Esophagus squamous epithelium (tissue), 5 donors: ENCODE results near the gene PROKR2. TPM values are rescaled to one million over a fixed set of nuclear protein-coding genes. Genes with fewer than 3 reads are reported as not detected.

Experiments
- DNase-seq: peaks from one replicate; lab custom pipeline; 2025; lab: John Stamatoyannopoulos, UW
- H3K27ac ChIP-seq, 4 donors: fragments of 200-600 bp; sonication (generic); one replicate each; pipeline ENCODE4 v1.5.1; 2016 to 2019; ENCODE audit warnings: mild to moderate bottlenecking in 1 of 4
- H3K27me3 ChIP-seq, 4 donors: fragments of 200-600 bp; sonication (generic); 1 replicate in 3 of 4; 2 replicates in 1 of 4; pipeline versions ENCODE4 v1.5.1 to v1.6.0; 2017 to 2021; ENCODE audit warnings: antibody characterized with exemption in 1 of 4
- H3K36me3 ChIP-seq, 3 donors: fragments of 200-600 bp; sonication (generic); one replicate each; pipeline ENCODE4 v1.5.1; 2016 to 2019
- H3K4me1 ChIP-seq, 3 donors: fragments of 200-600 bp; sonication (generic); one replicate each; pipeline ENCODE4 v1.5.1; 2017 to 2019
- H3K4me3 ChIP-seq, 4 donors: fragments of 200-600 bp; sonication (generic); 1 replicate in 3 of 4; 2 replicates in 1 of 4; pipeline ENCODE4 v1.5.1; 2016 to 2019; ENCODE audit warnings: mild to moderate bottlenecking in 2 of 4, moderate library complexity in 1 of 4
- H3K9me3 ChIP-seq, 3 donors: fragments of 200-600 bp; sonication (generic); one replicate each; pipeline ENCODE4 v1.5.1; 2016 to 2019
- POLR2A ChIP-seq, 4 donors: fragments of 450-650 bp; IDR thresholded peaks; one replicate each; pipeline ENCODE4 v1.6.1; 2017; ENCODE audit warnings: antibody characterized with exemption in 4 of 4, mild to moderate bottlenecking in 4 of 4, moderate library complexity in 3 of 4
- WGBS, 2 donors: methylation state at CpG; one replicate each; pipeline ENCODE4 v1.1.5; 2018; 5-methylcytosine and 5-hydroxymethylcytosine counted together
- intact Hi-C: fragments of 100-400 bp; cut with DNase I; formaldehyde crosslinking; loops from one replicate; pipeline ENCODE4 v1.15.0; 2022
- small RNA-seq, 4 donors: library from RNA; depleted of rRNA; stranded (forward); fragments of <200 nt; gene quantifications; one replicate each; pipeline ENCODE3, GENCODE V24; 2016
- total RNA-seq, 4 donors: library from RNA; depleted of rRNA; stranded (reverse); fragments of >200 nt; gene quantifications; one replicate each; pipeline ENCODE4 v1.1.0, GENCODE V29; 2016
- TF ChIP-seq, protein P1 (sequence below), 6 experiments: fragments of 450-650 bp in 4 of 6; fragments of 200-600 bp in 2 of 6; sonication (generic) in 2 of 6; IDR thresholded peaks; one replicate each; pipeline ENCODE4 v1.5.1; 2016 to 2019; ENCODE audit warnings: antibody characterized with exemption in 6 of 6, mild to moderate bottlenecking in 4 of 6, moderate library complexity in 4 of 6
- donor health status: DM: yes; HTN: yes; CAD: no.

PROKR2 gene
- total RNA-seq, 4 donors from 2014 or later: not detected

DNA sequence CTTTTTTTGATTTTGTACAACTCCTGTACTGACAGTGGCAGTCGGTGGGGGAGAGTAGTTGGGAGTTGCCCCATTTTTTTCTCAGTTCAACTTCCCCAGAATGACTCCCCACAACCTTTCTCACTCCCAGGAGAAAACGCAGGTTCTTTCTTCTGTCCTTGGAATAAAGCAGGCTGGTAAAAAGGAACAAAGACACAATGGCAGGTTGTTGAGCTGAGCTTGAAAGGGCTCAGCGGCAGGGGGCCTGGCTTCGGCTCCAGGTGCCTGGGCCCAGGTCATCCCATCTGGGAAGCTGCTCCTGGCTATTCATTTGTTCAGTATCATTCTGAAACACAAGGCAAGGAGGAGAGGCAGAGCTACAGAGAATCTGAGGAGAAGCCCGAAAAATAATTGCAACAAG is 46.2 kb downstream of the PROKR2 start:
- Histone ChIP-seq H3K27ac (no peak overlapping the region), H3K4me3 (no peak overlapping the region), H3K4me1 (no peaks in the 10 kb centered on the region), H3K9me3 (no peaks in the 10 kb centered on the region), H3K27me3 (peaks cover 0 to 4% (median 0%) of the 10 kb centered on the region in 4 donors), H3K36me3 (no peaks in the 10 kb centered on the region)
- intact Hi-C loops: no loop called here
- no peak for DNase-seq
- TF ChIP-seq POLR2A (IDR thresholded peaks at IDR 0.05): no peak
- TF ChIP-seq, protein P1, sequence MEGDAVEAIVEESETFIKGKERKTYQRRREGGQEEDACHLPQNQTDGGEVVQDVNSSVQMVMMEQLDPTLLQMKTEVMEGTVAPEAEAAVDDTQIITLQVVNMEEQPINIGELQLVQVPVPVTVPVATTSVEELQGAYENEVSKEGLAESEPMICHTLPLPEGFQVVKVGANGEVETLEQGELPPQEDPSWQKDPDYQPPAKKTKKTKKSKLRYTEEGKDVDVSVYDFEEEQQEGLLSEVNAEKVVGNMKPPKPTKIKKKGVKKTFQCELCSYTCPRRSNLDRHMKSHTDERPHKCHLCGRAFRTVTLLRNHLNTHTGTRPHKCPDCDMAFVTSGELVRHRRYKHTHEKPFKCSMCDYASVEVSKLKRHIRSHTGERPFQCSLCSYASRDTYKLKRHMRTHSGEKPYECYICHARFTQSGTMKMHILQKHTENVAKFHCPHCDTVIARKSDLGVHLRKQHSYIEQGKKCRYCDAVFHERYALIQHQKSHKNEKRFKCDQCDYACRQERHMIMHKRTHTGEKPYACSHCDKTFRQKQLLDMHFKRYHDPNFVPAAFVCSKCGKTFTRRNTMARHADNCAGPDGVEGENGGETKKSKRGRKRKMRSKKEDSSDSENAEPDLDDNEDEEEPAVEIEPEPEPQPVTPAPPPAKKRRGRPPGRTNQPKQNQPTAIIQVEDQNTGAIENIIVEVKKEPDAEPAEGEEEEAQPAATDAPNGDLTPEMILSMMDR (IDR thresholded peaks at IDR 0.05): no peak
- 46 to 50% methylated on average over 3 to 5 of the region's 5 CpGs for WGBS, 2 donors

DNA sequence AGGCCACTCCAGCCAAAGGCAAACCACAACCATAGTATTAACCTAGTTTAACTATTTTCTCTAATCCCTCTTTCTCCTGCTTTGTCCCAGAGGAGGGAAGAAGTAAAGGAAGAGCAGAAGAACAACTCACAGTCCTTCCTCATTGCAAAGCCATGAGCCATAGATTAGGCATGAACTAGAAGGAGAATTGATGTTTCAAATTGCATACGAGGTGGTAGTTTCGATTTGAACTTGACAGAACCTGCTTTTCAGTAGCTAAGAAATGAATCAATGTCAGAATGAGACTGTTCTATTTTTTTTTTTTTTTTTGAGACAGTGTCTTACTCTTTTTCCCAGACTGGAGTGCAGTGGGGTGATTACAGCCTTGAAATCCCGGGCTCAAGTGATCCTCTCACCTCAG is 48.3 kb downstream of the PROKR2 start:
- Histone ChIP-seq H3K27me3 (peaks cover 0 to 7% (median 0%) of the 10 kb centered on the region in 4 donors), H3K36me3 (no peaks in the 10 kb centered on the region), H3K4me3 (no peak overlapping the region), H3K4me1 (no peaks in the 10 kb centered on the region), H3K27ac (no peak overlapping the region), H3K9me3 (no peaks in the 10 kb centered on the region)
- DNase-seq: no peak
- 43 to 50% methylated on average over 3 of the region's 3 CpGs for WGBS, 2 donors
- no peak for TF ChIP-seq POLR2A (IDR thresholded peaks at IDR 0.05)
- TF ChIP-seq, protein P1 (IDR thresholded peaks at IDR 0.05): no peak
- intact Hi-C loops: no loop called here

DNA sequence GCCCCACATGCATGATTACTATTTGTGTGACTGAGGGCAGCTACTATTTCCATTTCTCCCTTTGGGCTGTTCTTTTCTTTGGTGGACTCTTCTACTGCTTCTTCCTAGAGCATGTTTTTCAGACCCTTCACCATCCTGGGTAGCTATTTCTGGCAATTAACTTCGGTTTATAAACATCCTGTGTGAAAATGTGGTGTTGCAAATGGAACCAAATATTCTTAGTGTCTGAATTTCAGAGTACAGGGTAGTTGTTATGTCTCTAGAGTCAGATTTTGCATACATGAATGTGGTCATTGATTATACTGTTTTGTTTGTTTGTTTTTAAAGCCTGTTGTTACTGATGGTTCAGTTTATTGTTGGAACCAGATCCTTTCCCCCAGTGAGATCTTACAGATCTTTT is 49.7 kb downstream of the PROKR2 start:
- intact Hi-C loops: no loop called here
- no peaks in the 10 kb centered on the region for H3K36me3 ChIP-seq
- no peaks in the 10 kb centered on the region for H3K4me1 ChIP-seq
- H3K27ac ChIP-seq: no peak overlapping the region
- peaks cover 0 to 7% (median 0%) of the 10 kb centered on the region in 4 donors for H3K27me3 ChIP-seq
- TF ChIP-seq POLR2A (IDR thresholded peaks at IDR 0.05): no peak
- TF ChIP-seq, protein P1 (IDR thresholded peaks at IDR 0.05): no peak
- H3K9me3 ChIP-seq: no peaks in the 10 kb centered on the region
- no peak for DNase-seq
- H3K4me3 ChIP-seq: no peak overlapping the region
- 18 to 45% methylated on average over 1 of the region's 1 CpG for WGBS, 2 donors

Small RNA genes within 50 kb of the gene (small RNA-seq; reads per million reads assigned to genes)
- gene RNA5-8SP7: 0 reads per million in 4 donors

Other genes starting within 250 kb of the PROKR2 start
- gene TMEM230, start 203.9 kb downstream of the PROKR2 start, total RNA-seq: 10 to 100 TPM; 19.2 to 46.1 (median 34.6) TPM
- gene PCNA, start 197.0 kb downstream of the PROKR2 start, total RNA-seq: 100 to 1,000 TPM in 2 of 4 donors, 10 to 100 TPM in 2; 58.9 to 160 (median 97.1) TPM
- gene CDS2, start 189.9 kb downstream of the PROKR2 start, total RNA-seq: 10 to 100 TPM; 13.7 to 25.7 (median 14.5) TPM